GM13977 (cell line): ENCODE data around the gene JAK2.

Experiments
- DNase-seq: peaks from one replicate; pipeline ENCODE4 v3.0.0; 2012; ENCODE audit warnings: low spot score
- CTCF ChIP-seq: IDR thresholded peaks from 2 replicates; pipeline ENCODE4 v1.5.1; 2012; ENCODE audit warnings: mild to moderate bottlenecking, control low read depth; ENCODE audit not compliant: insufficient read depth; ENCODE audit errors: extremely low read depth, missing control alignments
- in situ Hi-C: fragments of 300-500 bp; cut with MboI; formaldehyde crosslinking; loops from one replicate; pipeline ENCODE4 v1.12.0; 2022; ENCODE audit warnings: low sequenced_read_pairs, low pct_unique_long_range_greater_than_20kb, mixed read lengths, inconsistent platforms; ENCODE audit not compliant: unreplicated experiment

The JAK2 gene

GRCh38 chr9:5122116-5122515 lies 137.0 kb downstream of the JAK2 start:
- no peak for TF ChIP-seq CTCF
- in situ Hi-C loops: no loop called here
- no peak for DNase-seq

GRCh38 chr9:5122516-5122915 lies 137.4 kb downstream of the JAK2 start:
- in situ Hi-C loops: no loop called here
- DNase-seq: no peak
- TF ChIP-seq CTCF: no peak

- TF ChIP-seq CTCF: no peak
- no peak for DNase-seq
Observed at GRCh38 chr9:5140151-5140550, 155.1 kb downstream of the JAK2 start.

GRCh38 chr9:5144217-5144616 lies 159.1 kb downstream of the JAK2 start:
- TF ChIP-seq CTCF: no peak
- in situ Hi-C loops: no loop called here
- no peak for DNase-seq

More at GRCh38 chr9:5140151-5140550, 155.1 kb downstream of the JAK2 start:
- in situ Hi-C loops: no loop called here

GRCh38 chr9:5146241-5146640 lies 161.2 kb downstream of the JAK2 start:
- DNase-seq: no peak
- TF ChIP-seq CTCF: no peak
- in situ Hi-C loops: no loop called here
